GM23338 (cell line): ENCODE measurements around the gene PTPA. TPM values are rescaled to one million over a fixed set of nuclear protein-coding genes. Genes with fewer than 3 reads are reported as not detected.

Source experiments
- ATAC-seq: fragments of 200-7000 bp; cut with Tn5 transposase; 3 replicates; pipeline ENCODE4 v1.9.1; 2020
- DNase-seq: peaks from one replicate; pipeline ENCODE4 v3.0.0-alpha.2; 2015; ENCODE audit warnings: low spot score
- H2AFZ ChIP-seq: fragments of 200-600 bp; sonication (generic); 2 replicates; pipeline ENCODE4 v1.8.0; 2016; ENCODE audit warnings: antibody characterized with exemption, mild to moderate bottlenecking, moderate library complexity
- H3F3A ChIP-seq: fragments of 200-600 bp; sonication (generic); replicated peaks from 2 replicates; pipeline ENCODE4 v1.8.0; 2017; ENCODE audit warnings: antibody characterized with exemption, mixed run types, low read depth
- H3K27ac ChIP-seq: fragments of 200-600 bp; sonication (generic); 2 replicates; pipeline ENCODE4 v1.6.1; 2016; ENCODE audit warnings: low read depth
- H3K27me3 ChIP-seq: fragments of 200-600 bp; sonication (generic); 2 replicates; pipeline ENCODE4 v1.8.0; 2016; ENCODE audit warnings: mild to moderate bottlenecking, mixed run types, moderate library complexity; ENCODE audit not compliant: insufficient read depth
- H3K36me3 ChIP-seq: fragments of 200-600 bp; sonication (generic); 2 replicates; pipeline ENCODE4 v1.8.0; 2016; ENCODE audit warnings: mild to moderate bottlenecking; ENCODE audit not compliant: insufficient read depth
- H3K4me1 ChIP-seq: fragments of 200-600 bp; sonication (generic); 2 replicates; pipeline ENCODE4 v1.8.0; 2016; ENCODE audit warnings: mild to moderate bottlenecking, moderate library complexity; ENCODE audit not compliant: insufficient read depth
- H3K4me2 ChIP-seq: fragments of 200-600 bp; sonication (generic); 2 replicates; pipeline ENCODE4 v1.7.1; 2017; ENCODE audit warnings: mixed run types
- H3K4me3 ChIP-seq: fragments of 200-600 bp; sonication (generic); 2 replicates; pipeline ENCODE4 v1.6.1; 2016; ENCODE audit warnings: mixed run types
- H3K79me2 ChIP-seq: fragments of 200-600 bp; sonication (generic); replicated peaks from 2 replicates; pipeline ENCODE4 v1.8.0; 2017; ENCODE audit warnings: mild to moderate bottlenecking; ENCODE audit not compliant: insufficient read depth
- H3K9me2 ChIP-seq: fragments of 200-600 bp; sonication (generic); 2 replicates; pipeline ENCODE4 v1.8.0; 2017; ENCODE audit not compliant: insufficient read depth
- H4K20me1 ChIP-seq: fragments of 200-600 bp; sonication (generic); replicated peaks from 2 replicates; pipeline ENCODE4 v1.8.0; 2017; ENCODE audit warnings: mild to moderate bottlenecking; ENCODE audit not compliant: insufficient read depth
- H3K27ac Mint-ChIP-seq: 2 replicates; pipeline ENCODE4 v1.8.0; 2020; ENCODE audit warnings: inconsistent platforms, mild to moderate bottlenecking, moderate library complexity, mixed read lengths
- H3K27me3 Mint-ChIP-seq: 3 replicates; pipeline ENCODE4 v1.8.0; 2022; ENCODE audit warnings: low read depth, mild to moderate bottlenecking, moderate library complexity, mixed read lengths, inconsistent platforms; ENCODE audit not compliant: insufficient read depth, poor library complexity
- H3K36me3 Mint-ChIP-seq: 3 replicates; pipeline ENCODE4 v1.8.0; 2021; ENCODE audit warnings: low read depth, mild to moderate bottlenecking, inconsistent platforms, moderate library complexity, mixed read lengths
- H3K4me1 Mint-ChIP-seq: 3 replicates; pipeline ENCODE4 v1.8.0; 2020; ENCODE audit warnings: mild to moderate bottlenecking, inconsistent platforms, mixed read lengths
- H3K4me3 Mint-ChIP-seq: 3 replicates; pipeline ENCODE4 v1.8.0; 2021; ENCODE audit warnings: moderate library complexity, mild to moderate bottlenecking, inconsistent platforms, mixed read lengths
- H3K9me3 Mint-ChIP-seq: 3 replicates; pipeline ENCODE4 v1.8.0; 2020; ENCODE audit warnings: moderate library complexity, mild to moderate bottlenecking, inconsistent platforms, mixed read lengths
- NANOG ChIP-seq: IDR thresholded peaks from 2 replicates; pipeline ENCODE4 v1.6.1; 2016; ENCODE audit warnings: antibody characterized with exemption, borderline replicate concordance
- STAT1 ChIP-seq: IDR thresholded peaks from one replicate; pipeline ENCODE4 v1.6.1; 2016; ENCODE audit warnings: antibody characterized with exemption; ENCODE audit not compliant: unreplicated experiment
- ZNF331 ChIP-seq: fragments of 250-450 bp; sonication (Bioruptor Pico); IDR thresholded peaks from 2 replicates; pipeline ENCODE4 v1.5.0; 2020; ENCODE audit warnings: low read depth, mild to moderate bottlenecking, moderate library complexity
- polyA plus RNA-seq: library from polyadenylated mRNA; unstranded; fragments of >200 nt; fragmentation: Nextera tagmentation; extraction: Ambion mirVana; gene quantifications from 2 replicates; pipeline ENCODE4 v1.2.1, GENCODE V29; 2016
- total RNA-seq: library from RNA; depleted of rRNA; stranded (reverse); fragments of >200 nt; shearing (Covaris generic); gene quantifications from 2 replicates; pipeline ENCODE4 v1.2.3, GENCODE V29; 2014
- TF ChIP-seq, protein P1 (sequence below): IDR thresholded peaks from 2 replicates; pipeline ENCODE4 v1.6.1; 2016; ENCODE audit warnings: antibody characterized with exemption
- TF ChIP-seq, protein P2 (sequence below), 2 experiments: fragments of 200-600 bp in 1 of 2; sonication (generic) in 1 of 2; conservative IDR thresholded peaks; 2 replicates each; pipeline versions ENCODE4 v1.5.1 to v1.6.1; 2016 to 2017; ENCODE audit warnings: antibody characterized with exemption in 2 of 2, low read depth in 2 of 2, mild to moderate bottlenecking in 2 of 2, moderate library complexity in 1 of 2
- TF ChIP-seq, protein P3 (sequence below): IDR thresholded peaks from one replicate; pipeline ENCODE4 v1.6.1; 2018; ENCODE audit warnings: antibody characterized with exemption; ENCODE audit not compliant: unreplicated experiment
- TF ChIP-seq, protein P4 (sequence below): fragments of 250-450 bp; sonication (Bioruptor Pico); IDR thresholded peaks from 2 replicates; pipeline ENCODE4 v1.5.0; 2020; ENCODE audit warnings: mild to moderate bottlenecking, moderate library complexity

PTPA gene
- total and polyA plus RNA-seq, 2 experiments from 2014 or later = 53.9 to 122 TPM

DNA sequence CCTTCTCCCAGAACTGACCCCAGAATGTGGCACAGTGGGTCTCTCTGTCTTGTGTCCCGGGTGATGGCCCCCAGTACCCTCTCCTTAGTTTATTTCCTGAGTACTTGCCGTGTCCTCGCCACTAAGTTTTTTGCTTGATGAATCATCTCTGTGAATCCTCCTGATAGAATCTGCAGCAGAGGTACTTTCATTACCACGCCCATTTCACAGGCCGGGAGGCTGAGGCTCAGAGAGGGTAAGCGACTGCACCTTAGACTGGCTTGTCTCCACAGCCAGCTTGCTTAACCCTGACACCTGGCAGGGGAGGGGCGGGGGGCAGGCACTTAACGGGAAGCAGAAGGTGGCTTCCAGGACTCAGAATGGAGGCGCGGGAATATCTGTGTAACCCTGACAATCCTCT is 74.8 kb downstream of the PTPA start (continued):
- TF ChIP-seq, protein P1, sequence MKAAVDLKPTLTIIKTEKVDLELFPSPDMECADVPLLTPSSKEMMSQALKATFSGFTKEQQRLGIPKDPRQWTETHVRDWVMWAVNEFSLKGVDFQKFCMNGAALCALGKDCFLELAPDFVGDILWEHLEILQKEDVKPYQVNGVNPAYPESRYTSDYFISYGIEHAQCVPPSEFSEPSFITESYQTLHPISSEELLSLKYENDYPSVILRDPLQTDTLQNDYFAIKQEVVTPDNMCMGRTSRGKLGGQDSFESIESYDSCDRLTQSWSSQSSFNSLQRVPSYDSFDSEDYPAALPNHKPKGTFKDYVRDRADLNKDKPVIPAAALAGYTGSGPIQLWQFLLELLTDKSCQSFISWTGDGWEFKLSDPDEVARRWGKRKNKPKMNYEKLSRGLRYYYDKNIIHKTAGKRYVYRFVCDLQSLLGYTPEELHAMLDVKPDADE = no peak
- TF ChIP-seq, protein P2, sequence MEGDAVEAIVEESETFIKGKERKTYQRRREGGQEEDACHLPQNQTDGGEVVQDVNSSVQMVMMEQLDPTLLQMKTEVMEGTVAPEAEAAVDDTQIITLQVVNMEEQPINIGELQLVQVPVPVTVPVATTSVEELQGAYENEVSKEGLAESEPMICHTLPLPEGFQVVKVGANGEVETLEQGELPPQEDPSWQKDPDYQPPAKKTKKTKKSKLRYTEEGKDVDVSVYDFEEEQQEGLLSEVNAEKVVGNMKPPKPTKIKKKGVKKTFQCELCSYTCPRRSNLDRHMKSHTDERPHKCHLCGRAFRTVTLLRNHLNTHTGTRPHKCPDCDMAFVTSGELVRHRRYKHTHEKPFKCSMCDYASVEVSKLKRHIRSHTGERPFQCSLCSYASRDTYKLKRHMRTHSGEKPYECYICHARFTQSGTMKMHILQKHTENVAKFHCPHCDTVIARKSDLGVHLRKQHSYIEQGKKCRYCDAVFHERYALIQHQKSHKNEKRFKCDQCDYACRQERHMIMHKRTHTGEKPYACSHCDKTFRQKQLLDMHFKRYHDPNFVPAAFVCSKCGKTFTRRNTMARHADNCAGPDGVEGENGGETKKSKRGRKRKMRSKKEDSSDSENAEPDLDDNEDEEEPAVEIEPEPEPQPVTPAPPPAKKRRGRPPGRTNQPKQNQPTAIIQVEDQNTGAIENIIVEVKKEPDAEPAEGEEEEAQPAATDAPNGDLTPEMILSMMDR (conservative IDR thresholded peaks at IDR 0.05; ENCODE audit: low read depth in 2 of 2) = no peak
- TF ChIP-seq ZNF331 (CRISPR knock-in tag) (no peak), NANOG (no peak)
- TF ChIP-seq, protein P3, sequence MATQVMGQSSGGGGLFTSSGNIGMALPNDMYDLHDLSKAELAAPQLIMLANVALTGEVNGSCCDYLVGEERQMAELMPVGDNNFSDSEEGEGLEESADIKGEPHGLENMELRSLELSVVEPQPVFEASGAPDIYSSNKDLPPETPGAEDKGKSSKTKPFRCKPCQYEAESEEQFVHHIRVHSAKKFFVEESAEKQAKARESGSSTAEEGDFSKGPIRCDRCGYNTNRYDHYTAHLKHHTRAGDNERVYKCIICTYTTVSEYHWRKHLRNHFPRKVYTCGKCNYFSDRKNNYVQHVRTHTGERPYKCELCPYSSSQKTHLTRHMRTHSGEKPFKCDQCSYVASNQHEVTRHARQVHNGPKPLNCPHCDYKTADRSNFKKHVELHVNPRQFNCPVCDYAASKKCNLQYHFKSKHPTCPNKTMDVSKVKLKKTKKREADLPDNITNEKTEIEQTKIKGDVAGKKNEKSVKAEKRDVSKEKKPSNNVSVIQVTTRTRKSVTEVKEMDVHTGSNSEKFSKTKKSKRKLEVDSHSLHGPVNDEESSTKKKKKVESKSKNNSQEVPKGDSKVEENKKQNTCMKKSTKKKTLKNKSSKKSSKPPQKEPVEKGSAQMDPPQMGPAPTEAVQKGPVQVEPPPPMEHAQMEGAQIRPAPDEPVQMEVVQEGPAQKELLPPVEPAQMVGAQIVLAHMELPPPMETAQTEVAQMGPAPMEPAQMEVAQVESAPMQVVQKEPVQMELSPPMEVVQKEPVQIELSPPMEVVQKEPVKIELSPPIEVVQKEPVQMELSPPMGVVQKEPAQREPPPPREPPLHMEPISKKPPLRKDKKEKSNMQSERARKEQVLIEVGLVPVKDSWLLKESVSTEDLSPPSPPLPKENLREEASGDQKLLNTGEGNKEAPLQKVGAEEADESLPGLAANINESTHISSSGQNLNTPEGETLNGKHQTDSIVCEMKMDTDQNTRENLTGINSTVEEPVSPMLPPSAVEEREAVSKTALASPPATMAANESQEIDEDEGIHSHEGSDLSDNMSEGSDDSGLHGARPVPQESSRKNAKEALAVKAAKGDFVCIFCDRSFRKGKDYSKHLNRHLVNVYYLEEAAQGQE = no peak

DNA sequence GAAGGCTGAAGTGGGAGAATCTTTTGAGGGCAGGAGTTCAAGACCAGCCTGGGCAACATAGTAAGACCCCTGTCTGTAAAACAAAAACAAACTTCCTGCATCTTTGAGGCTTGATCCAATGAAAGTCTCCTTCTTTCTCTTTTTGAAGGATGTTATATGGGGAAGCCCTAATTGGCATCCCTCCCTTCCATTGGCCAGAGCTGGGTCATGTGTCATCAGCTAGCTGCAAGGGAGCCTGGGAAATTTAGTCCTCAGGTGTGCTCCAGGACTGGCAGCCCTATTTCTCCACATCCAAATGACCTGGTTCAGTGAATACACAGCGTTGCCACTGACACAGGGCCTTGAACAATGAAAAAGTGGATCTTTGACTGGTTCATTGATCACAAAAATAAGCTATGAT is 75.8 kb downstream of the PTPA start:
- Mint-ChIP-seq H3K27me3 (peaks cover 45% of the 10 kb centered on the region), H3K4me1 (peaks cover 6% of the 10 kb centered on the region), H3K9me3 (peaks cover 3% of the 10 kb centered on the region; the same call in 2 of the 3 replicates), H3K4me3 (no peak overlapping the region), H3K36me3 (no peaks in the 10 kb centered on the region), H3K27ac (no peak overlapping the region)
- peaks cover 18% of the 10 kb centered on the region for H3K27me3 ChIP-seq
- no peaks in the 10 kb centered on the region for H3K79me2 ChIP-seq
- H2AFZ ChIP-seq = no peak overlapping the region
- H3K36me3 ChIP-seq = no peaks in the 10 kb centered on the region
- no peaks in the 10 kb centered on the region for H3K9me2 ChIP-seq
- DNase-seq = no peak
- 0 out of 2 replicates have a peak, but pooled peaks cover 6% of the 10 kb centered on the region for H3F3A ChIP-seq
- H3K4me1 ChIP-seq = no peaks in the 10 kb centered on the region
- H4K20me1 ChIP-seq = peaks cover 10% of the 10 kb centered on the region
- no peak overlapping the region for H3K4me2 ChIP-seq
- H3K4me3 ChIP-seq = no peak overlapping the region
- H3K27ac ChIP-seq = no peak overlapping the region
- ATAC-seq = no peak
- TF ChIP-seq, protein P3 = no peak
- TF ChIP-seq ZNF331 (CRISPR knock-in tag) = no peak
- no peak for TF ChIP-seq NANOG
- TF ChIP-seq STAT1 = no peak
- TF ChIP-seq, protein P4, sequence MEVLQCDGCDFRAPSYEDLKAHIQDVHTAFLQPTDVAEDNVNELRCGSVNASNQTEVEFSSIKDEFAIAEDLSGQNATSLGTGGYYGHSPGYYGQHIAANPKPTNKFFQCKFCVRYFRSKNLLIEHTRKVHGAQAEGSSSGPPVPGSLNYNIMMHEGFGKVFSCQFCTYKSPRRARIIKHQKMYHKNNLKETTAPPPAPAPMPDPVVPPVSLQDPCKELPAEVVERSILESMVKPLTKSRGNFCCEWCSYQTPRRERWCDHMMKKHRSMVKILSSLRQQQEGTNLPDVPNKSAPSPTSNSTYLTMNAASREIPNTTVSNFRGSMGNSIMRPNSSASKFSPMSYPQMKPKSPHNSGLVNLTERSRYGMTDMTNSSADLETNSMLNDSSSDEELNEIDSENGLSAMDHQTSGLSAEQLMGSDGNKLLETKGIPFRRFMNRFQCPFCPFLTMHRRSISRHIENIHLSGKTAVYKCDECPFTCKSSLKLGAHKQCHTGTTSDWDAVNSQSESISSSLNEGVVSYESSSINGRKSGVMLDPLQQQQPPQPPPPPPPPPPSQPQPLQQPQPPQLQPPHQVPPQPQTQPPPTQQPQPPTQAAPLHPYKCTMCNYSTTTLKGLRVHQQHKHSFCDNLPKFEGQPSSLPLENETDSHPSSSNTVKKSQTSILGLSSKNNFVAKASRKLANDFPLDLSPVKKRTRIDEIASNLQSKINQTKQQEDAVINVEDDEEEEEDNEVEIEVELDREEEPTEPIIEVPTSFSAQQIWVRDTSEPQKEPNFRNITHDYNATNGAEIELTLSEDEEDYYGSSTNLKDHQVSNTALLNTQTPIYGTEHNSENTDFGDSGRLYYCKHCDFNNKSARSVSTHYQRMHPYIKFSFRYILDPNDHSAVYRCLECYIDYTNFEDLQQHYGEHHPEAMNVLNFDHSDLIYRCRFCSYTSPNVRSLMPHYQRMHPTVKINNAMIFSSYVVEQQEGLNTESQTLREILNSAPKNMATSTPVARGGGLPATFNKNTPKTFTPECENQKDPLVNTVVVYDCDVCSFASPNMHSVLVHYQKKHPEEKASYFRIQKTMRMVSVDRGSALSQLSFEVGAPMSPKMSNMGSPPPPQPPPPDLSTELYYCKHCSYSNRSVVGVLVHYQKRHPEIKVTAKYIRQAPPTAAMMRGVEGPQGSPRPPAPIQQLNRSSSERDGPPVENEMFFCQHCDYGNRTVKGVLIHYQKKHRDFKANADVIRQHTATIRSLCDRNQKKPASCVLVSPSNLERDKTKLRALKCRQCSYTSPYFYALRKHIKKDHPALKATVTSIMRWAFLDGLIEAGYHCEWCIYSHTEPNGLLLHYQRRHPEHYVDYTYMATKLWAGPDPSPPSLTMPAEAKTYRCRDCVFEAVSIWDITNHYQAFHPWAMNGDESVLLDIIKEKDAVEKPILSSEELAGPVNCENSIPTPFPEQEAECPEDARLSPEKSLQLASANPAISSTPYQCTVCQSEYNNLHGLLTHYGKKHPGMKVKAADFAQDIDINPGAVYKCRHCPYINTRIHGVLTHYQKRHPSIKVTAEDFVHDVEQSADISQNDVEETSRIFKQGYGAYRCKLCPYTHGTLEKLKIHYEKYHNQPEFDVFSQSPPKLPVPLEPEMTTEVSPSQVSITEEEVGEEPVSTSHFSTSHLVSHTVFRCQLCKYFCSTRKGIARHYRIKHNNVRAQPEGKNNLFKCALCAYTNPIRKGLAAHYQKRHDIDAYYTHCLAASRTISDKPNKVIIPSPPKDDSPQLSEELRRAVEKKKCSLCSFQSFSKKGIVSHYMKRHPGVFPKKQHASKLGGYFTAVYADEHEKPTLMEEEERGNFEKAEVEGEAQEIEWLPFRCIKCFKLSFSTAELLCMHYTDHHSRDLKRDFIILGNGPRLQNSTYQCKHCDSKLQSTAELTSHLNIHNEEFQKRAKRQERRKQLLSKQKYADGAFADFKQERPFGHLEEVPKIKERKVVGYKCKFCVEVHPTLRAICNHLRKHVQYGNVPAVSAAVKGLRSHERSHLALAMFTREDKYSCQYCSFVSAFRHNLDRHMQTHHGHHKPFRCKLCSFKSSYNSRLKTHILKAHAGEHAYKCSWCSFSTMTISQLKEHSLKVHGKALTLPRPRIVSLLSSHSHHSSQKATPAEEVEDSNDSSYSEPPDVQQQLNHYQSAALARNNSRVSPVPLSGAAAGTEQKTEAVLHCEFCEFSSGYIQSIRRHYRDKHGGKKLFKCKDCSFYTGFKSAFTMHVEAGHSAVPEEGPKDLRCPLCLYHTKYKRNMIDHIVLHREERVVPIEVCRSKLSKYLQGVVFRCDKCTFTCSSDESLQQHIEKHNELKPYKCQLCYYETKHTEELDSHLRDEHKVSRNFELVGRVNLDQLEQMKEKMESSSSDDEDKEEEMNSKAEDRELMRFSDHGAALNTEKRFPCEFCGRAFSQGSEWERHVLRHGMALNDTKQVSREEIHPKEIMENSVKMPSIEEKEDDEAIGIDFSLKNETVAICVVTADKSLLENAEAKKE (CRISPR knock-in tag) = no peak
